Colon (tissue), 2 donors: Measurements from ENCODE around the gene CRYBB3.
"Not testable (repeated sequence)": the region's sequence is repeated elsewhere in the genome, so short reads cannot be mapped to it uniquely, and the experiment has no call there.

ENCODE experiments used
- FAIRE-seq: peaks from 2 replicates; lab custom pipeline; 2012; peaks lifted over from hg19 to GRCh38; lab: Jason Lieb, UNC
- donor health status: control.
- donor health status: control.

Gene CRYBB3

DNA sequence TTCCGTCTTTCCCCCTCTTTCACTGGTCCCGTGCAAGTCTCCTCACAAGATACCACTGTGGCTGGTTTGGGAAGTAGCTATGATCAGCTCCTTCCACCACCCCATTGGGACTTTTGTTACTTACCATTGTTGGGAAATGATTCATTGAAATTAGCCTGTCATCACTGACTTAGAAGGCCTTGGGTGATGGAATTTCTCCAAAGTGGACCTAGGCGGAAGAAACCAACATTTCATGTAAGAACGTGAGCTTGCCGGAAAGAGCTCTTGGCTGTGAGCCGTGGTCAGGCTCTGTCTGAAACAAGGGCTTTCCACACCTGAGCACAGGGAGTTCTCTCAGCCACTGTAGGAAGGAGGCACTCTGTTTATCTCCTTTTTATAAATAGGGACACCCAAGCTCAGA, 23.5 kb upstream of the CRYBB3 start:
- FAIRE-seq, result no peak

GRCh38 chr22:25176799-25177198, 22.9 kb upstream of the CRYBB3 start:
- no peak for FAIRE-seq

GRCh38 chr22:25177226-25177625, 22.4 kb upstream of the CRYBB3 start:
- no peak for FAIRE-seq

- FAIRE-seq, result no peak
Observed at GRCh38 chr22:25177895-25178294, 21.8 kb upstream of the CRYBB3 start.

- FAIRE-seq, result not testable (repeated sequence)
Observed at GRCh38 chr22:25178348-25178747, 21.3 kb upstream of the CRYBB3 start.

DNA sequence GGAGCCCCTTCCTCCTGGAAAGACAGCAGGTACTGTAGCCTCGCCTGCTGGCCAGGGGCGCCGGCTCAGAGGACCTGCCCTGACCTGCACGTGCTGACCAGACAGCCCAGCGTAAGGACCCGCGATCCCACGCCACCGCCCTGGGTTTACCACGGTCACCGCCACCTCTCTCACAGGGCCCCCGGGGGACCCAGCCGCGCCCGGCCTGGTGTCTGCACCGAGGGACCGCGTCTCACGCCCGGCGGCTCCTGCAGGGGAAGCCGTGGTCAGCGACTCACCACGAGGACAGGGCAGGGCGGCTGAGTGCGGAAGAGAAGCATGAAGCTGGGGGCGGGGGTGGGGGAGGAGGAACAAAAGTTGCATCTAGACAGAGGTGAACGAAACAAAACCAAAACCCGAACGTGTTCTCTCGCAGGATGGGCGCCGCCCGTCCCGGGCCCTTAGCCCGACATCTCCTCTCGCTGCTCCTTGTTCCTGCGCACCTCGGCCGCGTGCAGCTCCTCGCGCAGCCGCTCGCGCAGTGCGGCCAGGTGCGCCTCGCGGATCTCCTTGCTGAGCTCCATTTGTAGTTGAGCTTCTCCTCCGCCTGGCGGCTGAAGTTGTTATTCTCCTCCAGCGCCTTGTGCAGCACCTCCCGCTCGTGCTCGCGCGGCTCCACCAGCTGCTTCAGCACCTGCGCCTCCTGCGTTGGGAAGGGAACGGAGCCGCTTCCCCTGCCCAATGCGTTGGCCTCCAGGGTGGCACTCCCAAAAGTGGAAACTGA, 20.6 kb upstream of the CRYBB3 start:
- not testable (repeated sequence) for FAIRE-seq

- FAIRE-seq, result no peak
Observed at GRCh38 chr22:25182131-25183110, 17.2 kb upstream of the CRYBB3 start.

DNA sequence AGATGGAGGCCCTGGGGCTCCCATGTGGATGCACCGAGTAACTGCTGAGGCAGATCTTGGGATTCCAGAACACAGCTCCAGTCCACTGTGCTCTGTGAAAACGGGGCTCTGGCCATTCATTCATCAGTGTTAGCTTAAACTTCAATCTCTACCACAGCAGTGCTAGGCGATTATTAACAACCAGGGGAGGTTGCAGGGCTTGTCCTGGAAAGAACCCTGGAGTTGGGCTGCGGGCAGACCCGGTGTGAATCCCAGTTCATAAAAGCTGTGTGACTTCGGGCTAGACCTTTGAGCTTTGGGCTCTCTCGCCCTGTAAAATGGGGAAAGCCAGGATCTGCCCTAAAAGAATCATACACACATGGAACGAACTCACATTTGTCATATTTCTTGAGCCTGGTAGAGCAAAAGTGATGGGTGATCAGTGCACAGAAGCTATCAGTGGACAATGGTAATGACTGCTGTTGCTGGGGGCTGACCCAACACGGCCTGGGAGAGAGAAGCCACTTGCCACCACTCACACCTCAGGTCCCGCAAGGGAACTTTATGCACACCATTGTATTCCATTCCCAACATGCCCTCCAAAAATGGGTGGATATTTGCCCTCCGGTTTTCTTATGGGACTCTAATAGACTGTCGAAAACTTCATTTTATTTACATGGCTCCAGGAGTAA, 15.6 kb upstream of the CRYBB3 start:
- FAIRE-seq, result no peak

DNA sequence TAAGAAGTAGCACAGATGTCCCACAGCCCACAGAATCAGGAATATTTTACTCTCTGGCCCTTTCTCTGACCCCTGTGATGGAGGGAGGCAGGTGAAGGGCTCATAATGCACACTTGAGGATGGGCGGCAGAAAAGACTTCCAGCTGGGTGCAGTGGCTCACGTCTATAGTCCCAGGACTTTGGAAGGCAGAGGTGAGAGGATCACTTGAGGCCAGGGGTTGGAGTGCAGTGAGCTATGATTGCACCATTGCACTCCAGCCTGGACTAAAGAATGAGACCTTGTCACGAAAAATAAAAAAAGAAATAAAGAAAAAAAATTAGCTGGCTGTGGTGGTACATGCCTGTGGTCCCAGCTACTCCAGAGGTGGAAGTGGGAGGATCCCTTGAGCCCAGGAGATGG, 13.5 kb upstream of the CRYBB3 start:
- no peak for FAIRE-seq

GRCh38 chr22:25187469-25187868, 12.2 kb upstream of the CRYBB3 start:
- FAIRE-seq, result no peak

GRCh38 chr22:25192406-25192805, 7.3 kb upstream of the CRYBB3 start:
- no peak for FAIRE-seq

DNA sequence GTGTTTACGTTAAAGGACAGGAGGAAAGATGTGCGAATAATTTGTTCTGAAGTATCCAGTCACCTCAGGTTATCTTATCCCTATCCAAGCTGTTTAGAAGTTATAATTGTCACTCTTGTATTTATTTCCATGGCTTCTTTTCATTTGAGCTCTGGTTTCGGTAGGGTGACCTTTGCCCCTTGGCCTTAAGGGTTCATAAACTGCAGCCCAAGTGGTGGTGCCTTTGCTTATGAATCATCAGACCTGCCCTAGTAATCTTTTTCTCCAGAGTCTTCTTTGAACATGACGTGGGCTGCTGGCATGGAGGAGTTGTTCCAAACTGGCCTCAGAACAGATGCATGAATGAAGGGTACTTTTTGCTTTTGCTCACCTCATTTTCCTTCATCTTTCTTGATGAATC, 6.5 kb upstream of the CRYBB3 start:
- no peak for FAIRE-seq

DNA sequence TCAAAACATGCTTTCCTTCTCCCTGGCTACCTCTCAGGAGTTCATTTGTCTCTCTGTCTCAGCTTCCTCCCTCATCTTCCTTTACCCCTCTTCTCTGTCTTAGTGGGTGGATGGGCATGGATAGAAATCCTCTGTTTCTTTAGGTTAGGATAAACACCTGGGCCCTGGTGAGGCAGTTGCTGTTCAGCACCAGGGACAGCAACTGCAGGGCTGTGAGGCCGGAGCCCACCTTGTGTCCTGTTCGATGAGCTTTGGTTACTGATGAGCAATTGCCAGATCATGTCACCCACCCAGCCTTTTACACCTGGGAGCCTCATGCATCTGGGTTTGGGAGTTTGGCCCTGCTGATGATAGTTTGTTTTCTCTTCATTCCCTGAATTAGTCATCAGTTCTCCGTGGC, 6.1 kb upstream of the CRYBB3 start:
- no peak for FAIRE-seq

- FAIRE-seq, result no peak
Observed at GRCh38 chr22:25196326-25196725, 3.3 kb upstream of the CRYBB3 start.

DNA sequence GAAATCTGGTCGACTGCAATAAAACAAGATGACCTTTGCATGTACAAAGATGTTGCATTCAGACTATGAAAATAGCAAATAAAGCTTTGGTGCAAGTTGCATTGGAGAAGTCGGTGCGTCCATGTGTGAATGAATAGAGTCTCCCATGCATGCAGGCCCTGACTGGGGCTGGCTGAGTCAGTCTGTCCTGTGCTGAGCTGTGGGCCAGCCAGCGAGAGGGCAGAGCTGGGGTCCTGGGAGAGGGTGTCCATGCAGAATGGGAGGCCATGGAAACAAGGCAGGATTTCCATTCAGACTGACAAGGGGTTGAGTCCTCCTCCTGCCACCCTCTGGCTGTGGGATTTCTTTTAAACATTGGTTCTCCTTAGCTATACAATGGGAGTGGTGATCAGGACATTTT, 2.3 kb upstream of the CRYBB3 start:
- FAIRE-seq, result no peak

DNA sequence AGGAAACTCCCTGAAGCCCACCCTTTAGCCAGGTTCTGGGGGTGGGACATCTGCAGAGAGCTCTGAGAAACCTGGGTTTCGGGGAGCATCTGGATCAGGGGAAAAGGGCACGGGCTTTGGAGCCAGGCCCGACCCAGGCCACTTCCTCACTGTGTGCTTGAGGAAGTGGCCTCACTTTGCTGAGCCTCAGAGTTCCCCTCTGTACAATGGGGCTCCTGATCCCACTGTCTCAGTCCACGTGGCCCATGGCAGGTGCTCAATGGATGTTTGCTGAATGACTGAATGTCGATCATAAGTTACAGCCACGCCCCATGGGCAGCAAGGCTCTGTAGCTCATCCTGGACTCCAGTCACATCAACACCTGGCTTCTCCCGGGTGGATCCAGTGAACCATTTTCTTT, 1.3 kb downstream of the CRYBB3 start:
- FAIRE-seq, result no peak

- FAIRE-seq, result no peak
Observed at GRCh38 chr22:25201557-25202273, 2.1 kb downstream of the CRYBB3 start.

GRCh38 chr22:25202290-25202921, 2.7 kb downstream of the CRYBB3 start:
- FAIRE-seq, result no peak

DNA sequence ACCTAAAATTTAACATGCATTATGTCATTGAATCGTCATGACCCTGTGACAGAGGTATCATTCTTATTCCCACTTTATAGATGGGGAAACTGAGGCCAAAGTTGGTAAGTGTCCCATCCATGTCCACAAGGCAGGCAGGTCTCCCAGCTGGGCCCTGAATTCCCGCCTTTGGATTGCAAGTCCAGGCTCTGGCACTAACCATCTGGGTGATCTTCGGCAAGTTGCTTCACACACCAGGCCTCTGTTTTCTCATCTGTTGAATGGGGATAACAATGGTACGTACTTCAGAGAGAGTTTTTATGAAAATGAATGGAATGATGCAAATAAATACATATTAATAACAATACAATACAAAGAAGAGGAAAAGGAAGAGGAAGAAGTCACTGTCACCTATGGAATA, 3.4 kb downstream of the CRYBB3 start:
- FAIRE-seq, result no peak

- FAIRE-seq, result not testable (repeated sequence)
Observed at GRCh38 chr22:25204547-25204946, 4.9 kb downstream of the CRYBB3 start.

DNA sequence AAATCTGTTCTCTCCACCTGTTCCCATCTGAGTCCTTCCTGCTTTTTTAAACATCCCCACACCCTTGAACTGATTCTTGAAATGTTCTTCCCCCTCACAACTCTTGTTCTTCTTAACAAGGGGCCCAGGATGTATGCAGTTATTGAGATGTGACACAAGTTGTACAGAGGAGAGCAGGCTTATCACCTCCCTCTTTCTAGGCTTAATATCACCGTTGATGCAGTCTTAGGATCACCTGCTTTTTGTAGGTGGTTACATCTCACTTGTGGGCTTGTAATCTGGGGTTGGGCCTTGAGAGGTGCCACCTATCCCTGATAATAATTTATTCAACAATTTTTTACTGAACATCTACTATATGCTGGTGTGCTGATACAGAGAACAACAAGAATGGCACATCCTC, 6.2 kb downstream of the CRYBB3 start:
- no peak for FAIRE-seq

- no peak for FAIRE-seq
Observed at GRCh38 chr22:25206998-25207397, 7.3 kb downstream of the CRYBB3 start.
